ENCODE data around the gene PER1. TPM values are rescaled to one million over a fixed set of nuclear protein-coding genes. Genes with fewer than 3 reads are reported as not detected.

PER1 gene
- total and polyA plus RNA-seq, 2 of the 4 experiments (the other 2 are of a cell fraction) = 3.4 to 10.5 TPM

DNA sequence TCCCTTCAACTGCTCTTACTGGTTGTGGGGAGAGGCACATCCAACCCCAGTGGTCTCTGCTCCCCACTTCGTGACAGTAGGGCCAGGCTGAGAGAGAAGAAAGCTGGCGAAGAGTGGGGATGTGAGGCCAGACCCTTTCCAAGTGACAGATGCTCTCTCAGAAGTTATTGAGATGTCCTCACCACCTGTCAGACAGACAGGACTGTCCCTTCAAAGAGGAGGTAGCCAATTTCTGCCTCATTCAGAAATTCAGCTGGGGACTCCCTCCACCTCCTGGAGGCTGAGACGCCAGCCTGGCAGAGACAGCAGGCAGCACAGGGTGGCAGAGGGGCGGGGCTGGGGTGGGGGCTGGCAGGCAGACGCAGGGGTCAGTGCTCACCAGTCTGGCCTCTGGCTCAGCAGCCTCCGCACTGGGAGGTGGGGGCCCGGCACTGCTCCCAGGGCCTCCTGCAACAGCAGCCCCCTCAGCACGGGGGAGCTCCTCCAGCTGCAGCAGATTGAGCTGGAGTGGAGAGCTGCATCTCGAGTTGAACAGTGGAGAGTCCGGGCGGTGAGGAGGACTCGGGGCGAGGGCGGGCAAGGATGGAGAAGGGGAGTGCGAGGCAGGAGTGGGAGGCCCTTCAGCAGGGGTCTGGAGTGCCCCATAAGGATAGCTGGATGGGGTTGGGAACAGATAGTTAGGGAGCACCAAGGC, 9.2 kb downstream of the PER1 start:
- Histone ChIP-seq H3K23ac (ENCODE audit: low read depth, low read length) (no peak overlapping the region), H3K4me2 (ENCODE audit: low read depth, low read length) (no peak overlapping the region), H3K4me1 (ENCODE audit: control insufficient read depth, insufficient read depth, low read length) (no peaks in the 10 kb centered on the region), H2BK5ac (ENCODE audit: low read depth, low read length, poor library complexity, severe bottlenecking) (no peak overlapping the region), H3K4ac (ENCODE audit: low read depth, low read length) (no peak overlapping the region), H3K4me3 (ENCODE audit: insufficient read depth, low read depth, low read length) (no peak overlapping the region), H3K27ac (ENCODE audit: insufficient read depth, low read length) (no peak overlapping the region), H4K20me1 (ENCODE audit: insufficient read depth, low read length) (peaks cover 8% of the 10 kb centered on the region), H4K5ac (ENCODE audit: low read depth, low read length) (no peak overlapping the region), H2AK5ac (ENCODE audit: low read depth, low read length) (no peak overlapping the region), H3K18ac (ENCODE audit: low read depth, low read length) (no peak overlapping the region), H2BK120ac (ENCODE audit: low read depth, low read length) (no peak overlapping the region), H2AFZ (replicated peaks; ENCODE audit: low read length, poor library complexity) (no peak overlapping the region), H2BK15ac (ENCODE audit: low read depth, low read length) (no peak overlapping the region), H3K36me3 (ENCODE audit: control insufficient read depth, insufficient read depth, low read length) (peaks cover 51% of the 10 kb centered on the region), H3K56ac (ENCODE audit: extremely low read depth, insufficient read depth, low read length) (no peak overlapping the region), H4K8ac (ENCODE audit: low read depth in 2 of 2, low read length in 2 of 2) (no peak overlapping the region), H2BK20ac (ENCODE audit: low read depth, low read length) (no peak overlapping the region), H3K14ac (replicated peaks; ENCODE audit: low read depth, low read length) (no peak overlapping the region), H3K9me3 (ENCODE audit: control insufficient read depth, insufficient read depth, low read length) (no peaks in the 10 kb centered on the region), H3K9ac (ENCODE audit: low read depth, low read length) (no peak overlapping the region), H4K91ac (ENCODE audit: insufficient read depth, low read depth, low read length) (no peak overlapping the region), H3K9me1 (ENCODE audit: insufficient read depth, low read length) (peaks cover 6% of the 10 kb centered on the region; the same call in 1 of the 2 replicates), H2AK9ac (replicated peaks; ENCODE audit: low read depth, low read length, poor library complexity) (no peak overlapping the region), H3K27me3 (ENCODE audit: control insufficient read depth, insufficient read depth, low read length) (no peaks in the 10 kb centered on the region), H3K79me1 (ENCODE audit: low read depth in 1 of 2, low read length in 2 of 2) (no peaks in the 10 kb centered on the region)
- 92% methylated on average over 2 of the region's 15 CpGs; no CpG with 5 or more reads in 1 of the 2 experiments for WGBS, 2 experiments (ENCODE audit: extremely low coverage in 2 of 2, insufficient read length in 1 of 2)
- CTCF ChIA-PET = no interaction called here
- no peak for DNase-seq
- in situ Hi-C loops (cut with MboI; ENCODE audit: low sequenced_read_pairs) = no loop called here
- no peak for ATAC-seq (ENCODE audit: low read depth)
- no TSS peak for BruUV-seq (replicated peaks)
- dilution Hi-C loops (cut with HindIII; ENCODE audit: low sequenced_read_pairs, unreplicated experiment) = no loop called here
- POLR2A ChIA-PET (ENCODE audit: unreplicated experiment) = no interaction called here
- TF ChIP-seq CTCF (conservative IDR thresholded peaks at IDR 0.05; ENCODE audit: low read depth, low read length) (no peak), POLR2A (IDR thresholded peaks at IDR 0.05; ENCODE audit: low read depth, low read length) (peak; percentile 58), SMC3 (IDR thresholded peaks at IDR 0.05; ENCODE audit: low read depth, low read length) (no peak)
- intact Hi-C loops (cut with micrococcal nuclease) = no loop called here

Measured in IMR-90 (cell line).